K562 (cell line): Measurements from ENCODE around the gene BSDC1. TPM values are rescaled to one million over a fixed set of nuclear protein-coding genes. Genes with fewer than 3 reads are reported as not detected.

Experiments used
- DNMT1 ChIP-seq: fragments of 450-650 bp; IDR thresholded peaks from 2 replicates; pipeline ENCODE4 v1.6.1; 2016; ENCODE audit warnings: antibody characterized with exemption, mild to moderate bottlenecking
- FOXJ2 ChIP-seq: fragments of 200-800 bp; sonication (Bioruptor generic); IDR thresholded peaks from 2 replicates; pipeline ENCODE4 v1.6.1; 2016; ENCODE audit warnings: missing genetic modification characterization, missing compliant biosample characterization
- GABPB1 ChIP-seq: sonication (generic); formaldehyde crosslinking; IDR thresholded peaks from 2 replicates; pipeline ENCODE4 v1.8.0; 2022; ENCODE audit warnings: mild to moderate bottlenecking, missing genetic modification reagents
- HNRNPUL1 ChIP-seq: fragments of 200-400 bp; formaldehyde crosslinking; IDR thresholded peaks from 2 replicates; pipeline ENCODE4 v1.6.1; 2017; ENCODE audit warnings: low read length
- IFI16 ChIP-seq: fragments of 250-450 bp; sonication (Bioruptor Pico); IDR thresholded peaks from 2 replicates; pipeline ENCODE4 v2.1.2; 2022; ENCODE audit warnings: mild to moderate bottlenecking, inconsistent platforms
- MTF1 ChIP-seq: fragments of 250-450 bp; sonication (Bioruptor Pico); IDR thresholded peaks from 2 replicates; pipeline ENCODE4 v1.9.0; 2021; ENCODE audit warnings: moderate library complexity, mild to moderate bottlenecking, inconsistent platforms, borderline replicate concordance
- SAFB ChIP-seq: fragments of 200-400 bp; formaldehyde crosslinking; IDR thresholded peaks from 2 replicates; pipeline ENCODE4 v1.6.1; 2017; ENCODE audit warnings: low read depth, low read length, borderline replicate concordance
- SFPQ ChIP-seq: fragments of 200-400 bp; formaldehyde crosslinking; IDR thresholded peaks from 2 replicates; pipeline ENCODE4 v1.6.1; 2017; ENCODE audit warnings: mild to moderate bottlenecking, low read depth, low read length, moderate library complexity
- ZBTB17 ChIP-seq: fragments of 450-650 bp; formaldehyde crosslinking; IDR thresholded peaks from 2 replicates; pipeline ENCODE4 v1.4.0; 2020; ENCODE audit warnings: mild to moderate bottlenecking
- ZC3H8 ChIP-seq: fragments of 450-650 bp; IDR thresholded peaks from 2 replicates; pipeline ENCODE4 v1.6.1; 2017
- ZNF318 ChIP-seq, 2 experiments: fragments of 450-650 bp; IDR thresholded peaks; 2 replicates each; pipeline ENCODE4 v1.6.1; 2016; ENCODE audit warnings: mild to moderate bottlenecking in 2 of 2, borderline replicate concordance in 1 of 2, low read depth in 1 of 2, moderate library complexity in 1 of 2
- ZNF740 ChIP-seq, 3 experiments: fragments of 200-800 bp in 1 of 3; sonication (Bioruptor generic) in 1 of 3; sonication (generic) in 1 of 3; formaldehyde crosslinking in 1 of 3; IDR thresholded peaks; 2 replicates each; pipeline versions ENCODE4 v1.6.1 to v1.8.0; 2016 to 2022; ENCODE audit warnings: mild to moderate bottlenecking in 2 of 3, missing compliant biosample characterization in 2 of 3, missing genetic modification characterization in 2 of 3, missing genetic modification reagents in 1 of 3
- polyA plus RNA-seq, 8 experiments: library from polyadenylated mRNA; depleted of rRNA in 4 of 8; stranded (reverse) in 5 of 8; unstranded in 3 of 8; fragments of >200 nt; fragmentation: Nextera tagmentation in 2 of 8; fragmentation: Illumina TruSeq in 1 of 8; extraction: Ambion mirVana in 2 of 8; extraction: Trizol in 1 of 8; gene quantifications; 2 replicates each; pipeline versions ENCODE4 v1.2.1 to v1.2.3, GENCODE V29; 2011 to 2014; ENCODE audit warnings: inconsistent platforms in 1 of 8, missing spikeins in 1 of 8
- total RNA-seq, 7 experiments: library from RNA; depleted of rRNA in 6 of 7; stranded (reverse); fragments of >200 nt in 6 of 7; fragmentation: Illumina TruSeq in 2 of 7; extraction: Trizol in 2 of 7; gene quantifications; 2 replicates each; pipeline versions ENCODE4 v1.2.1 to v1.2.3, GENCODE V29; 2011 to 2021; ENCODE audit warnings: low replicate concordance in 1 of 7
- TF ChIP-seq, protein P1 (sequence below): fragments of 250-450 bp; sonication (Bioruptor Pico); IDR thresholded peaks from 2 replicates; pipeline ENCODE4 v1.5.1; 2021; ENCODE audit warnings: mild to moderate bottlenecking

BSDC1 gene
- total and polyA plus RNA-seq, 9 of the 15 experiments (the other 6 are each of a cell fraction or from before 2014, with no cell fraction given): 10.2 to 96.8 (median 73.1) TPM

GRCh38 chr1:32335790-32336590 lies 58.3 kb downstream of the BSDC1 start, which contains the start of gene MARCKSL1 (continued):
- TF ChIP-seq SFPQ (no peak), SAFB (no peak), ZC3H8 (no peak), ZBTB17 (CRISPR knock-in tag) (no peak), IFI16 (CRISPR knock-in tag) (no peak), ZNF318 (IDR thresholded peaks at IDR 0.05; ENCODE audit: borderline replicate concordance in 1 of 2, low read depth in 1 of 2) (no peak), DNMT1 (no peak), FOXJ2 (no peak), GABPB1 (CRISPR knock-in tag) (peak; percentile 71), HNRNPUL1 (no peak), ZNF740 (CRISPR knock-in tag; IDR thresholded peaks at IDR 0.05) (no peak; the same call in 1 of the 2 replicates), ZNF740 (tag; IDR thresholded peaks at IDR 0.05) (peak in 1 of 2 experiments; percentile 16; a peak in 1 of 4 replicates), MTF1 (no peak)
- TF ChIP-seq, protein P1, sequence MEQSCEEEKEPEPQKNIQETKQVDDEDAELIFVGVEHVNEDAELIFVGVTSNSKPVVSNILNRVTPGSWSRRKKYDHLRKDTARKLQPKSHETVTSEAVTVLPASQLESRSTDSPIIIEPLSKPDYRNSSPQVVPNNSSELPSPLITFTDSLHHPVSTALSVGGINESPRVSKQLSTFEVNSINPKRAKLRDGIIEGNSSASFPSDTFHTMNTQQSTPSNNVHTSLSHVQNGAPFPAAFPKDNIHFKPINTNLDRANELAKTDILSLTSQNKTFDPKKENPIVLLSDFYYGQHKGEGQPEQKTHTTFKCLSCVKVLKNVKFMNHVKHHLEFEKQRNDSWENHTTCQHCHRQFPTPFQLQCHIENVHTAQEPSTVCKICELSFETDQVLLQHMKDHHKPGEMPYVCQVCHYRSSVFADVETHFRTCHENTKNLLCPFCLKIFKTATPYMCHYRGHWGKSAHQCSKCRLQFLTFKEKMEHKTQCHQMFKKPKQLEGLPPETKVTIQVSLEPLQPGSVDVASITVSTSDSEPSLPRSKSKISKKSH (CRISPR knock-in tag): no peak
